Astrocyte (in vitro differentiated cells and primary cell): ENCODE data around the gene DNMT1. TPM values are rescaled to one million over a fixed set of nuclear protein-coding genes. Genes with fewer than 3 reads are reported as not detected.

ENCODE experiments used
- DNase-seq: peaks from one replicate; pipeline ENCODE4 v3.0.0-alpha.2; 2010; ENCODE audit warnings: low read depth
- FAIRE-seq: peaks from 2 replicates; lab custom pipeline; 2011; peaks lifted over from hg19 to GRCh38; lab: Jason Lieb, UNC
- H2AFZ ChIP-seq: 2 replicates; pipeline ENCODE4 v1.6.0; 2012; ENCODE audit warnings: low read depth, low read length, inconsistent platforms
- H3K27ac ChIP-seq: 2 replicates; pipeline ENCODE4 v1.5.1; 2011; ENCODE audit warnings: low read depth, low read length, inconsistent platforms
- H3K27me3 ChIP-seq: 2 replicates; pipeline ENCODE4 v1.6.0; 2011; ENCODE audit warnings: low read length, inconsistent platforms; ENCODE audit not compliant: insufficient read depth
- H3K36me3 ChIP-seq: 2 replicates; pipeline ENCODE4 v1.5.1; 2011; ENCODE audit warnings: low read length, inconsistent platforms; ENCODE audit not compliant: insufficient read depth
- H3K4me1 ChIP-seq: 2 replicates; pipeline ENCODE4 v1.5.1; 2011; ENCODE audit warnings: low read length, inconsistent platforms; ENCODE audit not compliant: insufficient read depth
- H3K4me2 ChIP-seq: 2 replicates; pipeline ENCODE4 v1.6.0; 2012; ENCODE audit warnings: low read length, inconsistent platforms
- H3K4me3 ChIP-seq: 2 replicates; pipeline ENCODE4 v1.5.1; 2011; ENCODE audit warnings: low read depth, mild to moderate bottlenecking, low read length, inconsistent platforms; ENCODE audit not compliant: insufficient read depth
- H3K79me2 ChIP-seq: 2 replicates; pipeline ENCODE4 v1.6.0; 2012; ENCODE audit warnings: mild to moderate bottlenecking, low read length, inconsistent platforms; ENCODE audit not compliant: insufficient read depth
- H3K9ac ChIP-seq: 2 replicates; pipeline ENCODE4 v1.6.0; 2012; ENCODE audit warnings: mild to moderate bottlenecking, low read length, inconsistent platforms
- H3K9me3 ChIP-seq: 2 replicates; pipeline ENCODE4 v1.5.1; 2012; ENCODE audit warnings: low read depth, mild to moderate bottlenecking, low read length, inconsistent platforms; ENCODE audit not compliant: insufficient read depth
- H4K20me1 ChIP-seq: 2 replicates; pipeline ENCODE4 v1.6.0; 2012; ENCODE audit warnings: low read length, inconsistent platforms; ENCODE audit not compliant: insufficient read depth
- H3K27ac Mint-ChIP-seq: one replicate; pipeline ENCODE4 v1.8.0; 2021; ENCODE audit warnings: mild to moderate bottlenecking, mixed read lengths; ENCODE audit not compliant: unreplicated experiment
- H3K27me3 Mint-ChIP-seq: one replicate; pipeline ENCODE4 v1.8.0; 2021; ENCODE audit warnings: low read depth, mixed read lengths; ENCODE audit not compliant: unreplicated experiment
- H3K36me3 Mint-ChIP-seq: one replicate; pipeline ENCODE4 v1.8.0; 2021; ENCODE audit warnings: low read depth, mixed read lengths; ENCODE audit not compliant: unreplicated experiment
- H3K4me1 Mint-ChIP-seq: one replicate; pipeline ENCODE4 v1.8.0; 2021; ENCODE audit warnings: low read depth, mixed read lengths; ENCODE audit not compliant: unreplicated experiment
- H3K4me3 Mint-ChIP-seq: one replicate; pipeline ENCODE4 v1.8.0; 2021; ENCODE audit warnings: mild to moderate bottlenecking, moderate library complexity, mixed read lengths; ENCODE audit not compliant: unreplicated experiment
- H3K9me3 Mint-ChIP-seq: one replicate; pipeline ENCODE4 v1.8.0; 2021; ENCODE audit warnings: mild to moderate bottlenecking, mixed read lengths; ENCODE audit not compliant: unreplicated experiment
- EZH2 ChIP-seq: IDR thresholded peaks from 2 replicates; pipeline ENCODE4 v1.6.1; 2012; ENCODE audit warnings: mild to moderate bottlenecking, low read length, inconsistent platforms; ENCODE audit not compliant: insufficient read depth
- total RNA-seq: library from RNA; stranded (reverse); gene quantifications from 2 replicates; pipeline ENCODE4 v1.2.1, GENCODE V29; 2021
- TF ChIP-seq, protein P1 (sequence below): IDR thresholded peaks from 2 replicates; pipeline ENCODE4 v1.5.1; 2011; ENCODE audit warnings: low read depth, mild to moderate bottlenecking, inconsistent platforms, low read length, moderate library complexity; ENCODE audit not compliant: insufficient read depth

DNMT1 gene
- total RNA-seq, 1 donor from 2014 or later: 50.6 TPM

DNA sequence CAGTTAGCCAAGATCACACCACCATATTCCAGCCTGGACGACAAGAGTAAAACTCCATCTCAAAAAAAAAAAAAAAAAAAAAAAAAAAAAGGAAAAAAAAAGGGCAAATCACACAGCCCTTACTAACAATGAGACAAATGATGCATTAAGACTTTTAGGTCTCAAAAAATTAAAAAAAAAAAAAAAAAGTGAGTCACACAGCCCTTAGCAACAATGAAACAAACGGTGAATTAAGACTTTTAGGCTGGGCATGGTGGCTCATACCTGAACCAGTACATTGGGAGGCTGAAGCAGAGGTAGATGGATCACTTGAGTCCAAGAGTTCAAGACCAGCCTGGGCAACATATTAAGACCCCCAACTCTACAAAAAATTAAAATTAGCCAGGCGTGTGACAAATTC lies 42.7 kb downstream of the DNMT1 start:
- no peak overlapping the region for H3K27ac ChIP-seq
- DNase-seq (no peak), FAIRE-seq (no peak)
- no peaks in the 10 kb centered on the region for H3K27me3 ChIP-seq
- peaks cover 57% of the 10 kb centered on the region for H3K36me3 ChIP-seq
- no peak overlapping the region for H3K4me3 ChIP-seq
- H3K4me1 ChIP-seq: no peaks in the 10 kb centered on the region
- Mint-ChIP-seq H3K4me3 (no peak overlapping the region), H3K36me3 (peaks cover 30% of the 10 kb centered on the region), H3K9me3 (no peaks in the 10 kb centered on the region), H3K27me3 (no peaks in the 10 kb centered on the region), H3K4me1 (no peaks in the 10 kb centered on the region), H3K27ac (no peak overlapping the region)
- H2AFZ ChIP-seq: no peak overlapping the region
- H4K20me1 ChIP-seq: peaks cover 24% of the 10 kb centered on the region
- no peak for TF ChIP-seq EZH2
- TF ChIP-seq, protein P1, sequence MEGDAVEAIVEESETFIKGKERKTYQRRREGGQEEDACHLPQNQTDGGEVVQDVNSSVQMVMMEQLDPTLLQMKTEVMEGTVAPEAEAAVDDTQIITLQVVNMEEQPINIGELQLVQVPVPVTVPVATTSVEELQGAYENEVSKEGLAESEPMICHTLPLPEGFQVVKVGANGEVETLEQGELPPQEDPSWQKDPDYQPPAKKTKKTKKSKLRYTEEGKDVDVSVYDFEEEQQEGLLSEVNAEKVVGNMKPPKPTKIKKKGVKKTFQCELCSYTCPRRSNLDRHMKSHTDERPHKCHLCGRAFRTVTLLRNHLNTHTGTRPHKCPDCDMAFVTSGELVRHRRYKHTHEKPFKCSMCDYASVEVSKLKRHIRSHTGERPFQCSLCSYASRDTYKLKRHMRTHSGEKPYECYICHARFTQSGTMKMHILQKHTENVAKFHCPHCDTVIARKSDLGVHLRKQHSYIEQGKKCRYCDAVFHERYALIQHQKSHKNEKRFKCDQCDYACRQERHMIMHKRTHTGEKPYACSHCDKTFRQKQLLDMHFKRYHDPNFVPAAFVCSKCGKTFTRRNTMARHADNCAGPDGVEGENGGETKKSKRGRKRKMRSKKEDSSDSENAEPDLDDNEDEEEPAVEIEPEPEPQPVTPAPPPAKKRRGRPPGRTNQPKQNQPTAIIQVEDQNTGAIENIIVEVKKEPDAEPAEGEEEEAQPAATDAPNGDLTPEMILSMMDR: no peak
- no peaks in the 10 kb centered on the region for H3K9me3 ChIP-seq
- no peak overlapping the region for H3K4me2 ChIP-seq
- H3K79me2 ChIP-seq: no peaks in the 10 kb centered on the region
- no peak overlapping the region for H3K9ac ChIP-seq

DNA sequence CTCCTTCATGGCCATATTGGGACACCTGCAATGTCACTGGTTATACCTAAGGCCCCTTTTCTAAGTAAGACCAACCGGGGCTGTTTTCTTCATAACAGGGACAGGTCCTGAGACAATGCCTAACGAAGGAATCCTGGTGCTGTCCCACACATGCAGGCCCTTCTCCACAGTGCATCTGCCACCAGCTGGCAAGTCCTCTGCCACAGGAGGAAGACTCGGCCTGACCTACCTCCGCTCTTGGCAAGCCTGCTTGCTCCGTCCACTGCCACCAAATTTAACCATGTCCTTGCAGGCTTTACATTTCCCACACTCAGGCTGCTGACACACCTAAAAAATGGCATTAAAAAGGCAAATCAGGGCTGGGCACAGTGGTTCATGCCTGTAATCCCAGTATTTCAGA lies 43.2 kb downstream of the DNMT1 start:
- TF ChIP-seq, protein P1: no peak
- no peak for TF ChIP-seq EZH2
- FAIRE-seq: no peak
- Histone ChIP-seq H3K4me2 (no peak overlapping the region), H2AFZ (no peak overlapping the region), H3K27ac (no peak overlapping the region), H3K9me3 (no peaks in the 10 kb centered on the region), H3K36me3 (peaks cover 61% of the 10 kb centered on the region), H3K4me3 (no peak overlapping the region), H3K4me1 (no peaks in the 10 kb centered on the region), H4K20me1 (peaks cover 25% of the 10 kb centered on the region), H3K27me3 (no peaks in the 10 kb centered on the region), H3K9ac (no peak overlapping the region), H3K79me2 (no peaks in the 10 kb centered on the region)
- no peaks in the 10 kb centered on the region for H3K4me1 Mint-ChIP-seq
- no peaks in the 10 kb centered on the region for H3K9me3 Mint-ChIP-seq
- H3K27me3 Mint-ChIP-seq: no peaks in the 10 kb centered on the region
- DNase-seq: no peak
- no peak overlapping the region for H3K4me3 Mint-ChIP-seq
- no peak overlapping the region for H3K27ac Mint-ChIP-seq
- peaks cover 29% of the 10 kb centered on the region for H3K36me3 Mint-ChIP-seq

DNA sequence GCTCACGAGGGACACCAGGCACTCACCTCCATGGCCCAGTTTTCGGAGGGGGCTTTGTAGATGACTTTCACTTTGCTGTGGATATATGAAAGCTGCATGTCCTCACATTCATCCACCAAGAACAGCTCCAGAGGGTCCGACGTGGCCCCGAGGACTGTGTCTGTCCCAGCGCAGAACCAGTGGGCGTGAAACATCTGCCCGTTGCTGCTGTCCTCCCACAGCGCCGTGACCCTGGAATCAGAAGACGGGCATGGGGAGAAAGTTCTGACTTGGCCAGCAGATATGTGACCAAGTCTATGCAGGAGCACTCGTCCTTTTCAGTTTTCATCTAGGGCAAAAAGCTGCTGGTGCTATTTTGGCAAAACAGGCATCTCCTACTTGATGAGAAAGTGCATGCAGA lies 45.3 kb downstream of the DNMT1 start:
- Mint-ChIP-seq H3K36me3 (peaks cover 29% of the 10 kb centered on the region), H3K27ac (no peak overlapping the region), H3K4me3 (no peak overlapping the region), H3K27me3 (no peaks in the 10 kb centered on the region), H3K4me1 (no peaks in the 10 kb centered on the region), H3K9me3 (no peaks in the 10 kb centered on the region)
- TF ChIP-seq EZH2: no peak
- TF ChIP-seq, protein P1: no peak
- no peak for FAIRE-seq
- H3K4me3 ChIP-seq: no peak overlapping the region
- H3K27ac ChIP-seq: no peak overlapping the region
- H3K36me3 ChIP-seq: peaks cover 61% of the 10 kb centered on the region
- H2AFZ ChIP-seq: no peak overlapping the region
- no peak for DNase-seq
- no peaks in the 10 kb centered on the region for H3K27me3 ChIP-seq
- H3K9ac ChIP-seq: no peak overlapping the region
- no peaks in the 10 kb centered on the region for H3K79me2 ChIP-seq
- peaks cover 36% of the 10 kb centered on the region for H4K20me1 ChIP-seq
- H3K9me3 ChIP-seq: no peaks in the 10 kb centered on the region
- no peak overlapping the region for H3K4me2 ChIP-seq
- H3K4me1 ChIP-seq: no peaks in the 10 kb centered on the region
